HG03565 (cell line): Measurements from ENCODE around the gene GTPBP3.
"Not testable (repeated sequence)": the region's sequence is repeated elsewhere in the genome, so short reads cannot be mapped to it uniquely, and the experiment has no call there.

ENCODE experiments used
- ATAC-seq: cut with Tn5 transposase; IDR thresholded peaks from one replicate; pipeline ENCODE4 v1.9.1; 2021; ENCODE audit warnings: mild to moderate bottlenecking, moderate library complexity; ENCODE audit not compliant: unreplicated experiment

GTPBP3 gene, protein sequence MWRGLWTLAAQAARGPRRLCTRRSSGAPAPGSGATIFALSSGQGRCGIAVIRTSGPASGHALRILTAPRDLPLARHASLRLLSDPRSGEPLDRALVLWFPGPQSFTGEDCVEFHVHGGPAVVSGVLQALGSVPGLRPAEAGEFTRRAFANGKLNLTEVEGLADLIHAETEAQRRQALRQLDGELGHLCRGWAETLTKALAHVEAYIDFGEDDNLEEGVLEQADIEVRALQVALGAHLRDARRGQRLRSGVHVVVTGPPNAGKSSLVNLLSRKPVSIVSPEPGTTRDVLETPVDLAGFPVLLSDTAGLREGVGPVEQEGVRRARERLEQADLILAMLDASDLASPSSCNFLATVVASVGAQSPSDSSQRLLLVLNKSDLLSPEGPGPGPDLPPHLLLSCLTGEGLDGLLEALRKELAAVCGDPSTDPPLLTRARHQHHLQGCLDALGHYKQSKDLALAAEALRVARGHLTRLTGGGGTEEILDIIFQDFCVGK

GRCh38 chr19:17336872-17337674, at the start of gene GTPBP3:
TSS of gene GTPBP3 (plus strand) at chr19:17337553. CDS start at chr19:17337612, 59 bp downstream.
- ATAC-seq, result peak; percentile 79

DNA sequence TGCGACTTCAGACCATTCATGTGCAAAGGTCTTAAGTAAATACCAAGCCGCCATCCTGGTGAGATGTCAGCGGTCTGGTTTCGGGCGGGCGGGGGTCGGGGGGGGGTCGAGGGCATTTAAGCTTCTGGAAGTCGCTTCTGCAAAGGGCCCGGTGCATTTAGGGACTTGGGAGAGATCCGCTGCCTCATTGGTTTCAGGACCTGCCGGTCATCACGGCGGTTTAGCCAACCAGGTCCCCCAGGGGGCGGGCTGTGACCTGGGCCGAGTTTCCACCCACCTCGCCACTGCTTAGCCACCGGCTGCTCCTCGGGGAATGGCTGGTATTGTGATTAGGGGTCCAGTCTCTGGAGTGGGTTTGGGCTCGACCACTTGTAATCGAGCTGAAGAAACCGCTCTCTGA, 47.9 kb upstream of the GTPBP3 start:
- no peak for ATAC-seq

DNA sequence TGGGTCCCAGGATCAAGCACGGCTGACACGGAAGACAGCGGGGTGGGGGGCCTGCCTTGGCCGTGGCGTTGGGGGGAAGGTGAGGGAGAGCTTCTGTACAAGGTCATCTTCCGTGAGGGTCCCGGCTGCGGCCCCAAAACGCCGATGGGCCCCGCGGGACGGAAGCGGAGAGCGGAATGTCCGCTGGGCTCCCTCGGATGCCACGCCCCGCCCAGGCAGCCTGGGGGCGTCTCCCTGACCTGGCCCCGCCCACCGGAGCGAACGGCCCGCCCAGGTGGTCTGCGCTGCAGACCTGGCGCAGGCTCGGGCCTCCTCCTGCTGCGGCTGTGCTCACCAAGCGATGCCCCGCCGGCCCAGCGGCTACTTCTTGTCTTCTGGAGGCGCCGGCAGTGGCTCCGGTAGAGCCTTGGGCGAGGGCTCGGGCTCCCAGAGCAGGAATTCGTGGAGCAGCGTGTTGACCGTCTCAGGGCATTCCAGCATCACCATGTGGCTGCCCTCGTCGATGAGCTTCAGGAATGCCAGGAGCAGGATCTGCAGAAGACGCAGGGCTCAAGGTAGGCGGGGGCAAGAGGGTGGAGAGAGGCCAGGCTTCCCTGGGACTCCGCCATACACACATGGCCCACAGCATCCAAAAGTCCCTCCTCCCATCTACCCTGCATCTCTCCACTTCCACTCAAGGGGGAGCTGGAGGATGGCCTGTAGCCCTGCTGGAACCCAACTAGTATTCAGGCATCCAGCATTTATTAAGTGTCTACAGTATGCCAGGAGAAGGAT, 44.9 kb upstream of the GTPBP3 start:
- no peak for ATAC-seq

DNA sequence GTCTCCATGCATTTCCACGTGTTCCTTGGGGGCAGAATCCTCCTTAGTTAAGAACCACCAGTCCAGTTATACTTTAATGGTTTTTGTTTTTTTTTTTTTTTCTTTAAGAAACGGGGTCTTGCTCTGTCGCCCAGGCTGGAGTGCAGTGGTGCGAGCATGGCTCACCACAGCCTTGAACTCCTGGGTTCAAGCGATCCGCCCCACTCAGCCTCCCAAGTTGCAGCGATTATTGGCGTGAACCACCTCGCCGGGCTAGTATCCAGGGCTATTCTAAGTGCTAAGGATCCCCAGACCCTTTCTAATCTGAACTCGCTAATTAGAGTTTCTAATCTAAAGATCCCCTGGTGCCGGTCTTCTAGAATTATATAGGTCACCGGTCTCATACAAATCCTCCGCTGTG, 43.7 kb upstream of the GTPBP3 start:
- no peak for ATAC-seq

- no peak for ATAC-seq
These were observed 43.1 kb upstream of the GTPBP3 start for GRCh38 chr19:17294051-17294891.

GRCh38 chr19:17295551-17295950, 41.8 kb upstream of the GTPBP3 start:
- ATAC-seq, result not testable (repeated sequence)

DNA sequence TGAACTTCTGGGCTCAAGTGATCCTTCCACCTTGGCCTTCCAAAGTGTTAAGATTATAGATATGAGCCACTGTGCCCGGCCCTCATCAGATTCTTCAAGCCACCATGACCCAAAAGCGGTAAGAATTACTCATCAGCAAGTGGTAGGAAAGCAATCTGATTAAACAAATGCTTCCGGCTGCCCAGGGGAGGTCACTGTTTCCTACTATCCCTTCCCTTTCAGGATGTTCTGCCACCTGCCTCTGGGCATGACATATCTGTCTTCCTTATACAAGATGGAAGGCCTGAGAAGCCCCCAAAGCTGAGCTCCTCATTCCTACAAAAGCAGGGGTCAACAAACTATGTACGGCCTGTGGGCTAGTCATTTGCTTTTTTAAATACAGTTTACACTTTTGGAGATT, 41.1 kb upstream of the GTPBP3 start:
- ATAC-seq, result no peak

DNA sequence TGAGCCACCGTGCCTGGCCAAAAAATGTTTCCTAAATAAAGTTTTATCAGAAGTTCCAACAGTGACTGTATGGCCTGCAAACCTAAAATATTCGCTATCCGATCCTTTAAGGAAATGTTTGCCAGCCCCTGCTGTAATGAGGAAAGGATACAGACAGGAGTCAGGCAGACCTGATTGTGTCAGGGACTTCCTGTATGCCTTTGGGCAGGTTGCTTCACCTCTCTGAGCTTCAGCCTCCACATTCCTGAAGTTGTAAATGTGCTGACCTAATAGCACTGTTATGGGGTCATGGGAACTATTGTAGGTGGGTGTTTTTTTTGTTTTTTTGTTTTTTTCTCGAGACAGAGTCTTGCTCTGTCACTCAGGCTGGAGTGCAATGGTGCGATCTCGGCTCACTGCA, 40.4 kb upstream of the GTPBP3 start:
- no peak for ATAC-seq

GRCh38 chr19:17300992-17301619, 36.2 kb upstream of the GTPBP3 start:
- ATAC-seq, result no peak

DNA sequence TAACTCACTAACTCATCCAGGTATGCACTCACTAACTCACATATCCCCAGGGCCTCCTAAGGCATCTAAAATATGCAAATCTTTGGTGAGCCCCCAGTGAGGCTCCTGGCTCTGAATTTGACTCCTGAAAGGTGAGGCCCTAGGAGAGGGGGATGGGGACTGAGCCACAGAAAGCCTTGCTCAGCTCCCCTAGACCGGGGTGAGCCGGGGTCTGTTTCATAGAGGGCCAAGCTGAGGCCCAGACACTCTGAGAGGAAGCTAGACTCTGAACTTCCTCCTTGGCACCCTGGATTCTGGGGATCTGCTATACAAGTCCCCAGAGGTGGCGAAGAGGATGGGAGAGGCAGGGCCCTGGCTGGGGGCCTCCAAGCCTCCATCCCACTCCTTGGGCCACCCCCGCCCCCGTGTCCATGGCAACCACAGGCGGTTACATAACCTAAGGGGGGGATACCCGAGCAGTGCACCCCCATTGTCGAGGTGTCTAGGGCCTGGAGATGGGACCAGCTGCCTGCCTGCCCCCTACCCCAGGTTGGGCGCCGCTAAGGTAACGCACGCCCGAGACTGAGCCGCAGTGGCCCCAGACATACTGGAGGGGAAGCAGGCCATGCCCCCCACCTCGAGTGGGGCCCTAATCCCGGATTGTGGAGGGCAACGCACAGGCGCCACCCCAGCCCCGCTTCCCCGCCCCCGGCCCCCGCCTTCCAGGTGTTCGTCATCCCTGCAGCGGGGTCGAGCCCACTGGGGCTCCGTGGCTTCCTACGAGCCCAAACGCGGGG, 34.8 kb upstream of the GTPBP3 start:
- ATAC-seq, result no peak

DNA sequence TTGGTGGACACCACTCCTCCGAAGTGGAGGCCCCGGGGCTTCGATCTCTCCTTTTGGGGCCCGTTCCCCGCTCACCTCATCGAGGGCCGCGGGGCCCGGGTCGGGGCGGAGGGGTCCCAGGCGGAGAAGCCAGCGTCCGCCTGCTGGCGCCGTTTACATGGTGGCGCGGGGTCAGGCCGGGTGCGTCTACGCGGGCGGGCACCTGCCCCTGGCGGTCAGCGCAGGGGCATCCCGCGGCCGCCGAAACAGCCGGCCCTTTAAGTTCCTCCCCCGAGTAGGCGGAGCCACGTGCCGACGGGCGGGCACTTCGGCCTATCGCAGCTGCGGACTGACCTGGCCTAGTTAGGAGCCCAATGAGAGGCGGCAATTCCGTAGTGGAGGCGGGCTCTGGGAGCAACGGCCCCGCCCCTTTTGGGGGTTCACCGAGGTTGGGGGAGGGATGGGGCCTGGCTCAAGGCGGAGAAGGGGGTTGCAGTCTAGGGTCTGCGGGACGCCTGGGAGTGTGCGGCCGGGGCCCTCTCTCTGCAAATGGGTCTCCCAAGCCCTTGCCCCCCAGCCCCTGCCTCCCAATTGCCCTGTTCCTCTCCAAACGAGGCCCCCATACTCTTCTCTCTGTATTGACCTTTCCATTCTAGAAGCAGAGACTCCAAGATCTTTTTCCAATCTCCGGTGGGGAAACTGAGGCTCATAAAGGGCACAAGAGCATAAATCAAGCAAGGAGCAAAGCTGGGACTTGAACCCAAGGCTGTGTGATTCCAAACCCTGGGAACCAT, 34.0 kb upstream of the GTPBP3 start, which contains the start of gene ABHD8:
Gene ABHD8, minus strand, starts transcription at position 259 of the 773 bp plus-strand sequence. CDS start 1,809 bp downstream, outside the sequence.
- peak; percentile 36 for ATAC-seq

DNA sequence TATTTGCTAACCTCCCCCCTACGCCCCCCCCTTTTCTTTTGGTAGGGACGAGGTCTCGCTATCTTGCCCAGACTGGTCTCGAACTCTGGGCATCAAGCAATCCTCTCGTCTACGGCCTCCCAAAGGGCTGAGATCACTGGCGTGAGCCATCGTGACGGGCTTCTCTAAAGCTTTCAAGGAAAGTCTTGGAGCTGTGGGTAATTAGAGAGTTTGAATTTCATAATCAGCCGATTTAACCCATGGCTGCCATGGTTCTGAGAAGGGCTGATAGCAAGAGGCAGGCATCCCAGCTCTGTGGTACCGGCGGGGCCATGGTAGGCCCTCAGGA, 33.4 kb upstream of the GTPBP3 start:
- no peak for ATAC-seq

DNA sequence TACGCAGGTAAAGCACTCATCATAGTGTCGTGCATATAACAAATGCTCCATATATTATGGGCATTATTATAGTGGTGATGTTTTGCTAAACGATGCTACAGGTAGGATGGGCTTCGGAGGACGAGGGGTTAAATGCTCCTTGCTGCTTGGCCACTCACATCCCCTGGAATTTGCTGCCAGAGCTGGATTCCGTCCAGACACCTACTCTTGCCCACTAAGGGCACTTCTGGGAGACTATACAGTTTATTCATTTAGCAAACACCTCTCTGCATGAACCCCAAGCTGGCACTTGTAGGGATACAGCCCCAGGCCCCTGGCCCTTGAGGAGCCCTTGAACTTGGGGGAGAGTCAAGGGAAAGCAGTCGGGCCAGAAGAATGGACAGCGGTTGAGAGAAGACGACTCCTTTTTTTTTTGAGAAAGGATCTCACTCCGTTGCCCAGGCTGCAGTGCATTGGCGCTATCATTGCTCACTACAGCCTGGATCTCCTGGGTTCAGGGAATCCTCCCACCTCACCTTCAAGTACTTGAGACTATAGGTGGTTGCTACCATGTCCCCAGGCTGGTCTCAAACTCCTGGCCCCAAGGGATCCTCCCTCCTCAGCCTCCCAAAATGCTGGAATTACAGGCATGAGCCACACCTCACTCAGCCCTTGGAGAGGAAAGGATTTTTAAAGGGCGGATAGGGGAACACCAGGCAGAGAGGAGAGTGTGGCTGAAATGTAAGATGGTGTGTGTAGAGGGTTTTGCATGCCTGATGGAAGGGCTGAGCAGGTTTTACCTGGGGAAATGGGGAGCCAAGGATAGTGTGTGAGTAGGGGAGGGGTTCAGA, 32.8 kb upstream of the GTPBP3 start:
- ATAC-seq, result no peak

GRCh38 chr19:17305216-17305516, 32.2 kb upstream of the GTPBP3 start:
- ATAC-seq, result no peak

GRCh38 chr19:17305517-17306284, 31.7 kb upstream of the GTPBP3 start, which contains the start of gene MRPL34:
TSS of gene MRPL34 (plus strand) at chr19:17305872. CDS start at chr19:17305893, 21 bp downstream.
- peak; percentile 66 for ATAC-seq

DNA sequence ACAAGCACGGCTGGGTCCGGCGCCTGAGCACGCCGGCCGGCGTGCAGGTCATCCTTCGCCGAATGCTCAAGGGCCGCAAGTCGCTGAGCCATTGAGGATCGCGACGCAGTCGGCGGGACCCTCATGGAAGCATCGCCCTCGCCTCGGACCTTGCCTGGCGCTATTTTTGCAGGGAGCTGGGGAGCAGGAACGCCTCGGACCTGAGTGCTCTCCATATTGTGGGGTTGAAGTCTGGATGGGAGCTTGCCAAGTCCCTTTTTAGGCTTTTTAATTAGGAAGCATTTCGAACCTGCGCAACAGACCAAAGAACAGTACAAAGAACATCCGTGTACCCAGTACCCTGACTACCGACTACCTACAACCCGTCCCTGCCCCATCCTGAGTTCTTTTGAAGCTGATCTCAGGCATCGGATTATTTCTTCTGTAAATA, 31.1 kb upstream of the GTPBP3 start:
- no peak for ATAC-seq
